H9 (cell line): Measurements from ENCODE around the gene MBD5. TPM values are rescaled to one million over a fixed set of nuclear protein-coding genes. Genes with fewer than 3 reads are reported as not detected.

Source experiments
- DNase-seq: peaks from one replicate; pipeline ENCODE4 v3.0.0-alpha.2; 2017
- H2AFZ ChIP-seq: one replicate; pipeline ENCODE4 v1.6.1; 2013; ENCODE audit warnings: mild to moderate bottlenecking, low read length, control low read depth, moderate library complexity
- H2AK5ac ChIP-seq: 2 replicates; pipeline ENCODE4 v1.6.1; 2013; ENCODE audit warnings: low read length, control low read depth, mixed read lengths; ENCODE audit not compliant: insufficient read length
- H2BK120ac ChIP-seq: one replicate; pipeline ENCODE4 v1.6.1; 2013; ENCODE audit warnings: low read depth, mild to moderate bottlenecking, low read length, control low read depth, inconsistent platforms; ENCODE audit not compliant: poor library complexity, severe bottlenecking
- H2BK12ac ChIP-seq: 2 replicates; pipeline ENCODE4 v1.6.1; 2013; ENCODE audit warnings: low read length, control low read depth, mixed read lengths, low read depth; ENCODE audit not compliant: insufficient read length
- H2BK15ac ChIP-seq: 2 replicates; pipeline ENCODE4 v1.6.1; 2013; ENCODE audit warnings: low read depth, low read length, control low read depth
- H2BK20ac ChIP-seq: one replicate; pipeline ENCODE4 v1.6.1; 2013; ENCODE audit warnings: low read depth, mild to moderate bottlenecking, low read length, control low read depth, inconsistent platforms; ENCODE audit not compliant: poor library complexity, severe bottlenecking
- H2BK5ac ChIP-seq: 2 replicates; pipeline ENCODE4 v1.6.1; 2013; ENCODE audit warnings: low read length, control low read depth, mixed read lengths; ENCODE audit not compliant: insufficient read length
- H3K14ac ChIP-seq: 2 replicates; pipeline ENCODE4 v1.6.1; 2013; ENCODE audit warnings: low read length, control low read depth; ENCODE audit not compliant: insufficient read depth
- H3K18ac ChIP-seq: 2 replicates; pipeline ENCODE4 v1.6.1; 2013; ENCODE audit warnings: low read depth, mild to moderate bottlenecking, mixed read lengths, low read length, control low read depth; ENCODE audit not compliant: insufficient read length
- H3K23ac ChIP-seq: 2 replicates; pipeline ENCODE4 v1.6.1; 2013; ENCODE audit warnings: low read length, control low read depth, mixed read lengths, low read depth; ENCODE audit not compliant: insufficient read length
- H3K23me2 ChIP-seq: 2 replicates; pipeline ENCODE4 v1.6.1; 2013; ENCODE audit warnings: low read depth, mild to moderate bottlenecking, mixed read lengths, low read length, control low read depth; ENCODE audit not compliant: insufficient read length, poor library complexity, severe bottlenecking
- H3K27ac ChIP-seq: 2 replicates; pipeline ENCODE4 v1.5.1; 2013; ENCODE audit warnings: low read length, control low read depth, mixed read lengths, low read depth; ENCODE audit not compliant: insufficient read length
- H3K27me3 ChIP-seq: 2 replicates; pipeline ENCODE4 v1.6.1; 2013; ENCODE audit warnings: low read length, control low read depth, inconsistent platforms; ENCODE audit not compliant: insufficient read depth
- H3K4ac ChIP-seq: 2 replicates; pipeline ENCODE4 v1.6.1; 2013; ENCODE audit warnings: low read depth, mild to moderate bottlenecking, control low read depth, inconsistent platforms, low read length, moderate library complexity
- H3K4me1 ChIP-seq: 2 replicates; pipeline ENCODE4 v1.6.1; 2013; ENCODE audit warnings: low read length, control low read depth, inconsistent platforms; ENCODE audit not compliant: insufficient read depth
- H3K4me2 ChIP-seq: 2 replicates; pipeline ENCODE4 v1.6.1; 2013; ENCODE audit warnings: low read length, control low read depth, mixed read lengths; ENCODE audit not compliant: insufficient read length, insufficient read depth
- H3K56ac ChIP-seq: 2 replicates; pipeline ENCODE4 v1.6.1; 2013; ENCODE audit warnings: low read depth, mild to moderate bottlenecking, mixed read lengths, low read length, control low read depth; ENCODE audit not compliant: insufficient read length
- H3K79me1 ChIP-seq: 2 replicates; pipeline ENCODE4 v1.6.1; 2013; ENCODE audit warnings: low read depth, mild to moderate bottlenecking, moderate library complexity, low read length, control low read depth, inconsistent platforms; ENCODE audit not compliant: insufficient read depth, poor library complexity, severe bottlenecking
- H3K79me2 ChIP-seq: 2 replicates; pipeline ENCODE4 v1.6.1; 2013; ENCODE audit warnings: low read length, control low read depth, inconsistent platforms; ENCODE audit not compliant: insufficient read depth
- H3K9ac ChIP-seq: 2 replicates; pipeline ENCODE4 v1.6.1; 2013; ENCODE audit warnings: low read length, control low read depth, mixed read lengths; ENCODE audit not compliant: insufficient read length; ENCODE audit errors: extremely low read depth
- H3K9me3 ChIP-seq: one replicate; pipeline ENCODE4 v1.6.1; 2013; ENCODE audit warnings: low read depth, low read length, inconsistent platforms; ENCODE audit not compliant: control insufficient read depth
- H3T11ph ChIP-seq: one replicate; pipeline ENCODE4 v1.6.1; 2013; ENCODE audit warnings: mild to moderate bottlenecking, low read length, control low read depth, inconsistent platforms
- H4K20me1 ChIP-seq: one replicate; pipeline ENCODE4 v1.6.1; 2013; ENCODE audit not compliant: control insufficient read depth, insufficient read length, insufficient read depth
- H4K5ac ChIP-seq: 2 replicates; pipeline ENCODE4 v1.6.1; 2013; ENCODE audit warnings: low read depth, mild to moderate bottlenecking, mixed read lengths, low read length, control low read depth; ENCODE audit not compliant: insufficient read length
- H4K8ac ChIP-seq: replicated peaks from 2 replicates; pipeline ENCODE4 v1.6.1; 2013; ENCODE audit warnings: low read length, control low read depth, mixed read lengths, low read depth; ENCODE audit not compliant: insufficient read length
- H4K91ac ChIP-seq: 2 replicates; pipeline ENCODE4 v1.6.1; 2013; ENCODE audit warnings: low read depth, mild to moderate bottlenecking, moderate library complexity, mixed read lengths, low read length, control low read depth; ENCODE audit not compliant: insufficient read length
- H3K27ac Mint-ChIP-seq, 3 experiments: 2 replicates in 2 of 3; 3 replicates in 1 of 3; pipeline ENCODE4 v1.8.0; 2020 to 2021; ENCODE audit warnings: mixed read lengths in 3 of 3, mild to moderate bottlenecking in 1 of 3, moderate library complexity in 1 of 3
- H3K27me3 Mint-ChIP-seq: 2 replicates; pipeline ENCODE4 v1.8.0; 2021; ENCODE audit warnings: low read depth, mild to moderate bottlenecking, moderate library complexity, mixed read lengths
- H3K36me3 Mint-ChIP-seq, 3 experiments: 2 replicates in 2 of 3; 3 replicates in 1 of 3; pipeline ENCODE4 v1.8.0; 2020 to 2021; ENCODE audit warnings: low read depth in 3 of 3, mixed read lengths in 3 of 3; ENCODE audit not compliant: insufficient read depth in 1 of 3
- H3K4me1 Mint-ChIP-seq, 2 experiments: 2 replicates each; pipeline ENCODE4 v1.8.0; 2020; ENCODE audit warnings: mixed read lengths in 2 of 2
- H3K4me3 Mint-ChIP-seq, 2 experiments: 2 replicates in 1 of 2; 3 replicates in 1 of 2; pipeline ENCODE4 v1.8.0; 2020 to 2021; ENCODE audit warnings: mild to moderate bottlenecking in 2 of 2, mixed read lengths in 2 of 2, moderate library complexity in 1 of 2
- H3K9me3 Mint-ChIP-seq, 2 experiments: 2 replicates in 1 of 2; 3 replicates in 1 of 2; pipeline ENCODE4 v1.8.0; 2020; ENCODE audit warnings: mild to moderate bottlenecking in 2 of 2, mixed read lengths in 2 of 2, moderate library complexity in 1 of 2
- WGBS: extraction: QIAGEN DNeasy Blood & Tissue Kit; methylation state at CpG from one replicate; pipeline ENCODE4 v1.1.7; 2013; ENCODE audit warnings: missing lambda C conversion rate, low lambda C conversion rate, mixed read lengths; ENCODE audit not compliant: insufficient read length; ENCODE audit errors: extremely low coverage; 5-methylcytosine and 5-hydroxymethylcytosine counted together
- total RNA-seq: library from RNA; stranded (reverse); gene quantifications from 2 replicates; pipeline ENCODE4 v1.2.1, GENCODE V29; 2021
- TF ChIP-seq, protein P1 (sequence below): fragments of 200-600 bp; sonication (generic); conservative IDR thresholded peaks from 3 replicates; pipeline ENCODE4 v1.8.0; 2021; ENCODE audit warnings: antibody characterized with exemption, mild to moderate bottlenecking

Gene MBD5
- total RNA-seq, 1 experiment from 2014 or later: 23.1 TPM

DNA sequence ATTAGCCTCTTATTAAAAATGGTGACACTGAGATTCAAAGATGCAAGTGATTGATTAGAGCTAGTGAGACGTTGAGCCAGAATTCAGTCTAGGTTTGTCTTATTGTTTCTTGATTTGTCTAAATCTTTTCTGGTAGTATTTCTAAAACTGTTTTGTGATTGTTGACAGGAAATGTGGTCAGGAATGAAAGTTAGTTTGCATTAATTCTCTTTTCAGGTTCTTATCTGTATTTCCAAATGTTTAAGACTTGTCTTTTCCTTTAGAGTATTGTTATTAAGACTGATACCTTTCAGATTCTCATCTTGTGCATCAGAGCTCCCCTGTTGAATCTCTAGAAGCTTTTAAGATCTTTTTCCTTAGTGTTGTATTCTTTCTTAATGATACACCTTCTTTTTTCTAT, 89.3 kb downstream of the MBD5 start:
- Histone ChIP-seq H3K9ac (no peak overlapping the region), H3K18ac (no peak overlapping the region), H2BK120ac (no peak overlapping the region), H3K23me2 (no peaks in the 10 kb centered on the region), H3T11ph (no peak overlapping the region), H2BK12ac (no peak overlapping the region), H3K4me1 (no peaks in the 10 kb centered on the region), H2AFZ (no peak overlapping the region), H3K79me2 (no peaks in the 10 kb centered on the region), H3K4me2 (no peak overlapping the region), H3K27me3 (no peaks in the 10 kb centered on the region), H3K79me1 (no peaks in the 10 kb centered on the region), H3K4ac (no peak overlapping the region), H3K9me3 (no peaks in the 10 kb centered on the region), H2BK20ac (no peak overlapping the region), H3K56ac (no peak overlapping the region), H3K23ac (no peak overlapping the region), H4K5ac (no peak overlapping the region), H4K20me1 (no peaks in the 10 kb centered on the region), H2BK5ac (no peak overlapping the region), H4K8ac (no peak overlapping the region), H2BK15ac (no peak overlapping the region), H4K91ac (no peak overlapping the region), H3K27ac (no peak overlapping the region), H3K14ac (no peak overlapping the region), H2AK5ac (no peak overlapping the region)
- no CpG with 5 or more reads among the region's 1 CpG for WGBS
- Mint-ChIP-seq H3K4me1 (no peaks in the 10 kb centered on the region; a peak in 1 of 4 replicates), H3K27me3 (no peaks in the 10 kb centered on the region), H3K9me3 (no peaks in the 10 kb centered on the region), H3K4me3 (no peak overlapping the region), H3K27ac (0 out of 7 replicates have a peak overlapping the region, but pooled peaks of 1 of the 3 experiments have one; percentile 5), H3K36me3 (no peaks in the 10 kb centered on the region; a peak in 1 of 7 replicates)
- TF ChIP-seq, protein P1, sequence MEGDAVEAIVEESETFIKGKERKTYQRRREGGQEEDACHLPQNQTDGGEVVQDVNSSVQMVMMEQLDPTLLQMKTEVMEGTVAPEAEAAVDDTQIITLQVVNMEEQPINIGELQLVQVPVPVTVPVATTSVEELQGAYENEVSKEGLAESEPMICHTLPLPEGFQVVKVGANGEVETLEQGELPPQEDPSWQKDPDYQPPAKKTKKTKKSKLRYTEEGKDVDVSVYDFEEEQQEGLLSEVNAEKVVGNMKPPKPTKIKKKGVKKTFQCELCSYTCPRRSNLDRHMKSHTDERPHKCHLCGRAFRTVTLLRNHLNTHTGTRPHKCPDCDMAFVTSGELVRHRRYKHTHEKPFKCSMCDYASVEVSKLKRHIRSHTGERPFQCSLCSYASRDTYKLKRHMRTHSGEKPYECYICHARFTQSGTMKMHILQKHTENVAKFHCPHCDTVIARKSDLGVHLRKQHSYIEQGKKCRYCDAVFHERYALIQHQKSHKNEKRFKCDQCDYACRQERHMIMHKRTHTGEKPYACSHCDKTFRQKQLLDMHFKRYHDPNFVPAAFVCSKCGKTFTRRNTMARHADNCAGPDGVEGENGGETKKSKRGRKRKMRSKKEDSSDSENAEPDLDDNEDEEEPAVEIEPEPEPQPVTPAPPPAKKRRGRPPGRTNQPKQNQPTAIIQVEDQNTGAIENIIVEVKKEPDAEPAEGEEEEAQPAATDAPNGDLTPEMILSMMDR: no peak
- no peak for DNase-seq
